ENCODE results near the gene AXIN2.

Gene AXIN2, protein sequence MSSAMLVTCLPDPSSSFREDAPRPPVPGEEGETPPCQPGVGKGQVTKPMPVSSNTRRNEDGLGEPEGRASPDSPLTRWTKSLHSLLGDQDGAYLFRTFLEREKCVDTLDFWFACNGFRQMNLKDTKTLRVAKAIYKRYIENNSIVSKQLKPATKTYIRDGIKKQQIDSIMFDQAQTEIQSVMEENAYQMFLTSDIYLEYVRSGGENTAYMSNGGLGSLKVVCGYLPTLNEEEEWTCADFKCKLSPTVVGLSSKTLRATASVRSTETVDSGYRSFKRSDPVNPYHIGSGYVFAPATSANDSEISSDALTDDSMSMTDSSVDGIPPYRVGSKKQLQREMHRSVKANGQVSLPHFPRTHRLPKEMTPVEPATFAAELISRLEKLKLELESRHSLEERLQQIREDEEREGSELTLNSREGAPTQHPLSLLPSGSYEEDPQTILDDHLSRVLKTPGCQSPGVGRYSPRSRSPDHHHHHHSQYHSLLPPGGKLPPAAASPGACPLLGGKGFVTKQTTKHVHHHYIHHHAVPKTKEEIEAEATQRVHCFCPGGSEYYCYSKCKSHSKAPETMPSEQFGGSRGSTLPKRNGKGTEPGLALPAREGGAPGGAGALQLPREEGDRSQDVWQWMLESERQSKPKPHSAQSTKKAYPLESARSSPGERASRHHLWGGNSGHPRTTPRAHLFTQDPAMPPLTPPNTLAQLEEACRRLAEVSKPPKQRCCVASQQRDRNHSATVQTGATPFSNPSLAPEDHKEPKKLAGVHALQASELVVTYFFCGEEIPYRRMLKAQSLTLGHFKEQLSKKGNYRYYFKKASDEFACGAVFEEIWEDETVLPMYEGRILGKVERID

DNA sequence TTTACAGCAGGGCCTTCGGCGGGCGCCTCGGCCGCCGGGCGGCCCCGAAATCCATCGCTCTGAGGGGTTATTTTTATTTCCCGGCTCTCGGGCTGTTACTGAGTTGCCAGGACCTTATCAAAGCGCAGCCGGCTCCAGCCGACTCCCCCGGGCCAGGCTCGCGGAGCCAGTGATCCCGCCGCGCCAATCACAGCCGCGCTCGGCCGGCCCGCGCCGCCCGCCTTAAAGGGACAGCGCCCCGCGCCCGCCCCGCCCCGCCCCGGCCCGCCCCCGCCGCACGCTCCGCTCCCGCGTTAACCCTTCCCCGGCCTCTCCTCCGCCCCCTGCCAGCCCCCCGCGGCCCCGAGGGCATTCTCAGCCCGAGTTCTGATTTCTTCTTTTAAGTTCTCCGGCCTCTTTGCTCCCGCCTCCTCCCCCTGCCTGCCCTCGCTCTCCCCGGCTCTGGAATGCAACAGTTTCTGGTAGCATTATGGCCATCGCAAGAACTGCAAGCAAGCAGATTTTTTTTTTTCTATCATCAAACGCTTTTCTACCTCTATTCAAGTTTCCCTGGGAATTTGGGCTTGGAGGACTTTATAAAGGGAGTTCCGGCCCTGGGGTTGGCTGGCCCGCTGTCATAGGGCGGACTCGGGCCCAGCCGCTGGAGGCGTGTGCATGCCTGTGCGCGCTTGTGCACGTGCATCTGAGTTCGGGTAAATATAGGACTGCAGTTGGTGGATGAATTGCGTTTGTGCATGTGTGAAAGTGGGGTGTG lies at the start of gene AXIN2:
Gene AXIN2, minus strand, starts transcription at position 197 of the 754 bp plus-strand sequence. CDS start 3,028 bp downstream, outside the sequence.
- peak; percentile 65 to 74 for DNase-seq

DNA sequence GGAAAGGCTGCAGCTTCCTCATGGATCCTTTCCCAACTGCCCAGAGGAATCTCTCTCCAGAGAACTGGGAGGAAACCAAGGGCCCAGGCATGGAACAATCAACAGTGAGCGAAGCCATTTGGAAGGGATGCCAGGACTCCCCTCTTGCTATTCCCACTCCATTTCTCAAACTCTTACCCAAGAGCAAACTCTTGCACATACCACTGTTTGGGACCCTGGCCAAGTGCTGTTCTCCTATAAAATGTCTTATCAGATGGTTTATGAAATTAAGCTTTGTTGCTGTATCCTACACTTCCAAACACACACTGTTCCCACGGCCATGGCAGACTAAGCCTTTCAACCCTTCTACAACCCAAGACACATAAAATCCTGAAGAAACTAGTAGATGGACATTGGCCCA lies 48.3 kb upstream of the AXIN2 start:
- DNase-seq = no peak

DNA sequence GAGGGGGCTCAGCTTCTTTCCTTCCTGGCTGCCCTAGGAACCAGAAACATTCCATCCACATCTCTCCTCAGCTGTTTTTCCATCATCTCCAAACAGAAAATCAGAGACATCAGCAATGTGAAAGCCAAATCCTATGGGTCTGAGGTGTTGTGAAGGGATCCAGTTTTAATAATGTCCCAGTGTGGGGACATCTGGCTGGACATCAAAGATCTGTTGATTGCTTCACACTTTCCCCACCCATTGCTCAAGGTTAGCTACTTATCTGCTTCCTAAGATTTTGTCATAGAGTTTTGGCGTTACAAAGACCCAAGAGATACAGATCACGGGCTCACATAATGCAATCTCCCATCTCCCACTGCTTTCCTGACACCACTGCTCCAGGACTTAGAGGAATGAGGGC lies 47.8 kb upstream of the AXIN2 start:
- no peak for DNase-seq

DNA sequence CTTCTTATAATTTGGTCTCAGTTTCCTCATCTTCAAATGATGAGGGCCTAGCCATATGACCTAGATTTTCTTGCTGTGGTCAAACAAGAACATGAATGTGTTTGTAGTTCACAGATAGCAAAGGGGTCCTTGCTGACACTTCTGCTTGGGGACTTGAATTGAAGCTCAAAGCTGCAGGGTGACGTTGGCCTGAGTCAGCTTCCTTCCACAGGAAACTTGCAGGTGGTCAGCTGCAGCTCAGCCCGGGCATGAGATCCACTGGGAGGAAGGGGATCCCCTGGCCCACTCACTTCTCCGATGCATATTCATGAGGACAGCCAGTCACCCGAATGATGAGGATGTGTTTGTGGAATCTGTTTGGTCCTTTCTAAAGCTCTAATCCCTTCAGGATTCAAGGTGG lies 42.6 kb upstream of the AXIN2 start:
- DNase-seq = no peak

DNA sequence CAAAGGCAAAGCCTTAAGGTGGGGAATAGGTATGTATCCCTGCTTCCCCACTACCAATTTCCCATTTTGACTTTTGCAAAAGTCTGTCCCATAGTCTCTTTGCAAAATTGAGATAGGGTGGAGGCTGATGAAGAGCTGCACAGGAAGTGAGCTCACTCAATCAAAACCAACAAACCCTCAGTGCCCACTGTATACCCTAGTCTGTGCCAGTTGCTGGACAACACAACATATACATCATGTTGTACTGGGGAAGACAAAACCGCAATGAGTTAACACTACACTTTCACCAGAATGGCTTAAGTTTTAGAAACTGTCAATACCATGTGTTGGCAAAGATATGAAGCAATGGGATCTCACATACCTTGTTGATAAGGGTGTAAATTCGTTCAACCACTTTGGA lies 40.4 kb upstream of the AXIN2 start:
- no peak for DNase-seq

DNA sequence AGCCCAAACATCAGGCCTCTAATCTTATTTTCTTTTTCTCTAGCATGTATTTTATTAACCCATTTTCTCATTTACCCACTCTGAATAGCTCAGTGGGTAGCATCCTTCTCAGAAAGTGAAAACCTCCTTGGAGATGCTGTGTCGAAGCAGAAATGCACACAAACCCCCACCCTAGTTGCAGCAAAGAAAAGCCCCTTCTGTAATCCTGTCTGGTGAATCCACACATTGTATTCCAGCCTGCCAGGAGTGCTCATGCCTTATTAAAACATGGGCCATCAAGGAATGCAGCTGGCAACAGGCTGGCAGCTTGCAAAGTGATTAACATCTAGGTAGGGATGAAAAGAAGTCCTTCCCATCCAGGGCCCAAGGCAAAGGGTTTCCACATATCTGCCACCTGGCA lies 39.7 kb upstream of the AXIN2 start:
- no peak for DNase-seq

DNA sequence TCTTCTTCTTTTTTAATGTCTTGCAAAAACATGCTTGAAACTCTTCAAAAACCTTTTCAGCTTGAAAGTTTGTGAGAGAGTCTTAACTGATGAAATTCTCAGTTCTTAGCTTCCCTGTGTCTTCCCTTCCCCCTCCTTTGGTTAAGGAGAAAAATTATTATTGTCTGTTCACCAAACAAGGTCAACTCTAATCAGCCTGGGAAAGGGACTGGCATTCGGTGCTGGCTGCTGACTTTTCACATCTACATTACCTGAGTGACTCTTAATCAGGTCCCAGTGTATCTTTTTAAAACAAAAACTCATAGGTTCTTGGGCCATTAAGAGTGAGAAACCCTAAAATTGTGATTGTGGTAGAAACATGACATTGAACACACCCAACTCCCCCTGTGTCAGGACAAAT lies 39.1 kb upstream of the AXIN2 start:
- DNase-seq = no peak

DNA sequence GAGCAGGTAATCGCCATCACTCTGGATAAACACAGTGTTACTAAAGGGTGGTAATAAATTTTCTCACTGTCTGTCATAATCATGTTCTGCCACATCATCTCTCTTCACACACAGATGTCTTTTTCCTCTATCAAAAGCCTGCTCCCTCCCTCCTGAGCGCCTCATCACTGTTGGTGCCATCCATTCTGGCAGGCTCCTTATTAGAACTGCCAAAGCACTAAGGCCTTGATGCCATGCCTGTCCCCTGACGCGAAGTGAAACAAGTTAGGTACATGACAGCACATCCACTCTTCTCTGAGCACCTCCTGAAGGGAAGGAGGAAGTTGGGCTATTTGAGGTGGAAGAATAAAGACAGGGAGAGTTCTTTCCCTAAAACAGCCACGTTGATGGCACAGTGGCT lies 38.2 kb upstream of the AXIN2 start:
- DNase-seq = no peak

DNA sequence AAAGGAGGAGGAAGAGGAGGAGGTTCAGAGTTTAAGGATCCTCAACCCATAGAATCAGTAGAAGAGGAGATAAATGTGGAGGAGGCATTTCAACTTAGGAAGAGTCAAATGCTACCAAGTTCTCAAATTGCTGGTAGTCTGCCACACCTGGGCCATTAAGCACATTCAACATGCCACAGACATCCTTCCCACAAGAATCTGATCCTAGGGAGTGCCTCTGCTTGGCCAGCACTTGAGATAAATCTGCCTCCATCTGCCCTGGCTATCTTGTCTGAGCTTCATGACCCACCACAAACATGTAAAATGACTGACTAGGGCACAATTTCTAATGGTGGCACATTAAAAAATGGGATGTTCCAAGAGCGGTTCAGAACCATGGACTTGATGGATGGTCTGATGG lies 37.3 kb upstream of the AXIN2 start:
- DNase-seq = no peak

DNA sequence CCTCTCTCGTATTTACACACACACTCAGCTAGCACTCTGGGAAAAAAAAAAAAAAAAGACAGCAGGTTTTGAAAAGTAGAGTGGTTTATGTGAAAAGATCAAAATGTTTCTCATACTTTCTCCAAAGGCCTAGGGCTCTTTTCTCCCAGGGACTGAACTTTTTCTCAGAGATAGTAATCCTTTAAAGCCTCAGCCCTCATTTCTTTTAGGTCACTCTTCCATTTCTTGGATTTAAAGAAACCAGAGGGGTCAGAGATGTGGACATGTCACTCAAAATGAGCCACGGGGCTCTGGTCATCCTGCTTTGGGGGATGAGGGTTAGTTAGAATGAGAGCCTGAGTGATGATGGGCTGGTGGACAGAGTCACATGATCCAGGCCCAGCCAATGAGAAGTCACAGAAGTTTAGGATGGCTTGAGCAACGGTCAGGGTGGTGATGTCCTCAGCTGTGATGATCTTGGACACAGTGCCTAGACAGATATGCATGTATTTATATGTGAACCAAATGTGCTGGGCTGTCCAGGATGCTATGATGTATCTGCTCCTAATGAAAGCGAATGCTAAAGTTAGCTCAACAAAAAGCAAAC lies 33.7 kb upstream of the AXIN2 start:
- DNase-seq = no peak

DNA sequence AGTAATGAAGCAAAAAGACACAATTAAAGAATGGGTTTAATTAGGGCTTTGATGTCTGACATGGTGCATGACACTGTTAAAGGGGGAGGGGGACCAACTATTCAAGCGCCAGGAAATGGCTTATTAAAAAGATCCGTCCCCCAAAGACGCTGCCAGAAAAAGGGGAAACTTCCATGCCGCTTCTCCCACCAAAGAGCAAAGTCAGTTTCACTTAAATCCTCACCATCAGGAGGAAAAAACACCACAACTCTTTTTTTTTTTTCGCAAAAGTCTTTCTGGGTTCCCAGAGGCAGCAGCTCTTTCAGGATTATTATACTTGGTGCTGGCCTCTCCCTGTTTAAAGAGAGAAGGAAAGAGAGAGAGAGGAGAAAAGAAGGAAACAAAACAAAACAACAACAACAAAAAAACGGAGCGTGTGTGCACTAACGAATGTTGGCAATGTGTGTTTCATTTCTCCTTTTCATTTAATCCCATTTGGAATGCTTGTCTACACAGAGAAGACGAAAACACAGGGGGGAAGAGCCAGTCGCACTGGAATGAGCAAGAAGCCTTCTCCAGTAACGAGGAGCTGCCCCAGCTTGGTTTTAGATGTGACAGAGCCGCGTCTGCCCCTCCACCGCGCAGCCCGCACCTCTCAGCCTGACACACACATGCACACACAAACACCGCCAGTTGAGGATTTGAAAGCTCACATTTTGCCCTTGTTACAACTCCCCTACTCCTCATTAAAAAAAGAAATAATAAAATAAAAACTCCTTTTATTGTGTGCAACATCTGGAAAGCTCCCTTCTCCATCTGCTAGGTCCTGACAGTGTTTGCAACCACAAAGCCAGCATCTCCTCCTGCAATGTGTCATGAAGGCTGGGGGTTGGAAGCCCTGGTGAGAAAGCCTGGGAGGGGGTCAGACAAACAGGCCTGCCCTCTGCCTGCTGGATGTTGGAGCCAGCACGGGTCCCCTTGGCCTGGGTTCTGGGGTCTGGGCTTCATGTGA lies 32.7 kb upstream of the AXIN2 start:
- no peak for DNase-seq

DNA sequence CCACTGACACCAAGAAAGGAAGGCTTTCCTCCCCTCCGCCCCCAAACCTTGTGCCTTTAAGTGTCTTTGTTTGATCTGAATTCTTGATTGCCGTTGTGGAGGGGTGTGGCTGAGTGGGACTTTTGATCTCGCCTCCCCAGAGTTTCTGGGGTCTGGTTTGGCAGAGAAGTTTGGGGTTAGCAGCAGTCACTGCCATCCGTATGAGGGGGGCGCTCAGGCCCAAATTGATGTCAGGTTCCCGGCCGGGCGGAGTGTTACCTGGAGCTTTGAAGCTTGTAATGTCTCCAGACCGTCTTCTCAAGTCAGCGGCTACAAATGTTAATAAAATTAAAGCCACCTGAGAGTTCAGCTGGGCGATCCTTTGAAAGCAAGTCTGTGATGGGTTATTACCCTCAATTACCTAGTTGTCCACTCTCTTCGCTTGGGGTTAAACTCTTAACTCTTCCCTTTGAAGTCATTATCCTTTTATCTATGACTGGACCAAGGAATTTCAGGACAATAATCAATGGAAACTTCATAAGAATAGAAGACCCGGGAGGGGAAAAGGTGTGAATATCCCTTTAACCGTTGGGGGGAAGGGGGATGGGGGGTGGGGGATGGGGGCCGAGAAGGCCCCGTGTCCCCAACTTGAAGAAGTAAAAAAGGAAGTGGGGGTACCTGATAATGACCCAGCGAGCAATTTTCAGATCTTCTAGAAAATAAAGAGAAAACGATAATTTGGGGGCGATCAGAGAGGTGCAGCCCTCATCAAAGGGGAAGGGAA lies 31.8 kb upstream of the AXIN2 start:
- DNase-seq = no peak

DNA sequence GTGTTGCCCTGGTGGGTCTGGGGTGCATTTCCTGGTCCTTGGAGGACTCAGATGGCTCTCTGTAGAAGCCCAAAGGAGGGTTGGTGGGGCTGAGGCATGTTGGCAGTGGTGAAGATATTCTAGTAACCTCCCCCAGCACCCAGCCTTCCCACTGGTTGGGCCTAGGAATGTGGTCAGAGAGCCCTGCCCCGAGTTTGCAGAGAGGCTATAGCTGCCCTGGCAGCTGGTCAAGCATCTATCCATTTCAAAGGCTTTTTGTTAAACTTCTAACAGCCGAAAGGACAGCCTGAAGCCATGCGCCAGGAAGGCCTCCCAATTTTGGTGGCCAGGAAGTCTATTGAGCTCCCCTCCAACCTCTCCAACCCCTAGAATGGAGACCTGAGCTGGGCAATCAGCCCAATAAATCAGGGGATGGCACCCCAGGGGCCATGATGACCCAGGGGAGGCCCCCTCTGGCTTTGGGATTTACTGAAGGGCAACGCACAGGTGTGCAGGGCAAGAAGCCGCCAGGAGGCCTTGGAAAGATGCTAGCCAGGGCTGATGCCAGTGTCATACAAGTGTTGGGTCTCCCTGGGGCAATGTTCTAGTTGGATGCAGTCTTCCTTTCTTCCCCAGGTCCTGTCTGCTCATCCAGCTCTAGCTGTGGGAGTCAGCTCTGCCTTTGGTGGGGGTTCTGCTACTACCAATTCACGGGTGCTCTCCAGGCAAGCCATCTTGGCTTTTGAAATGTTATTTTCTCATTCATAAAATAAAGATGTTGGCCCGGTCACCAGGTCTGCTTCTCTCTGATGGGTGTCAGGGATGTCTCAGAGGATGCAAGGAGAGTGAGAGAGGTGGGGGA lies 30.9 kb upstream of the AXIN2 start:
- no peak for DNase-seq

DNA sequence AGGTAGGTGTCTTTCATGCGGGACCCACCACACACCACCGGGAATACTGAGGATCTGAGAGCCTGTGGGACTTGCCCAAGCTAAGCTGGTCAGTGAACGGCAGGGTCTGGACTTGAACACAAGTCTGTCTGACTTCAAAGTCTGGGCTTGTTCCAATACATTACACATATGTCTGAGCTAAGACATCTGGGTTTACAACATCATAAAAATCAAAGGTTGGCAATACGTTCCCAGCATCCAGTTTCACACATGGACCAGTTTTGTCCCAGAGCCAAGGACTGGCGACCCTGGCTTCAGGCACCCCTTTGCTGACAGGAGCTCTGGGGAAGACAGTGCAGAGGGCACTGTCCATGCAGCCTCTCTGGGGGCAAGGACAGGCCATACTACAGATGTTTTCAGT lies 27.9 kb upstream of the AXIN2 start:
- DNase-seq = no peak

DNA sequence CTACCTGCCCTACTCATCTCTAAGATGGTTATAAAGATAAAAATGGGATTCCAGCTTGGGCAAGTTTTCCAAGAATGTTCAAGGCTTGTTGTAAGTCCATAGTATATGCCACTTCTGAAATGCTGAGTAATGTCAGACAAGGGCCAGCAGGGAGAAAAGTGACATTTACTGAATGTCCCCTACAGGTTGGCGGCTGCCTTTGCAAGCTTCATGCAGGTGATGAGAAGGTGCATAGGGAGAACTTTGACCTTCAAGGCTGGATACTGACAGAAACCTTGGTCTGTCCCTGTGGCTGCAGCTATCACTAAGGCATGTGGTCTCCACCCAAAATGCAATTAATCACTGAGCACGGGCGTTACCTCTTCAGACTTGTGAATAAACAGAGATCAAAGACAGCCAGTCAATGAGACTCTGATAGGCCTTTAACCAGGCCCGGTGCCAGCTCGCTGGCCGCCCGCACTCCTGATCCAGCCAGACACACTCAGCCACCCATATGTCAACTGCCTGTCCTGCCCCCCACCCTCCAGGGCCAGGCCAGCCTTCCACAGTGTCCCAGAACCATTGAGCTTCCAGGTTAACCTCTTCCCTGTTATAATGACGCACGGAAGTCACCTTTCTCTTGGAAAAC lies 26.8 kb upstream of the AXIN2 start:
- DNase-seq = no peak

DNA sequence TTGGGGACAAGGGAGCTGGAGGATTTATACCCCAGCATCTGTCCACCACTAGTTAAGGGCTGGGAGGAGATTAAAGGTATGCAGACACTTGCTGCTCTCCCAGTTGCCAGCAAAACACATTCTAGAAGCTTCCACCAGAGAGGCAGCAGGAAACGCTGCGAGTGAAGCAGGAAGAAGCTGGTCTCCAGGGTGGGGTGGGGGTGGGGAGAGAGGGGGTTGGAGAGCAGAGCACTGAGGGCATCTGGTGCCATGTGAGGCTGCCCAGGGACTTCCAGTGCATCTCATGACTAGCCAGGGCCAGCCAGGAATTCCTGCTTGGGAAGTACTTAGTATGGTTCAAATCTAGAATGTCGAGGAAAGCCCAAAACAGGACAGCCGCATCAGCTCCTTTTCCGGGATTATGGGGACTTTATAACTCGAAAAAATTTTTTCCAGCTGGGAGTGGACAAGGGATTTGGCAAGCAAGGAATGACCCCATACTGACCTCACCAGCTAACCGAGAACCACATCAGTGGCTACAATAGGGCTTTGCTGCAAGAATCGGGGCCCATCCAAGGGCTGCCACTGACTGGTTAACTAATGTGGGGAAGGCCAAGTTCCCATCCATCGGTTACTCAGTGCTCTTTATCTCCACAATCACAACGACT lies 26.2 kb upstream of the AXIN2 start:
- no peak for DNase-seq

DNA sequence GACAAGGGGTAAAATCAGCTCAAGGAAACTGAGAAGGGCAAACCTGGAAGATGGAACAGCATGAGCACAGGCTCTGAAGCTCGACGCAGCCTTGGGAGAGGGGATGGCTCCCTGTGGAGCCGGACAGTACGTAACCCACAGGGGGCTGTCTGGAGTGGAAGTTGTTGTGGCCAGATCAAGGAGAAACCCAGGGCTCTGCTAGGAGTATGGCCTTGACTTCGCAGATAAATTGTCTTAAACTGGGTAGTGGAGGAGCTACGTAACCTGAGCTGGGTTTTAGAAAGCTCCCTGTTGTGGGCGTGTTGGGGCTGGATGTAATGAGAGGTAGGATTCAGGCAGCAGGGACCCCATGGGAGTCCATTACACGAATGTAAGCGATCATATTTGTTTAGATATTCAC lies 25.5 kb upstream of the AXIN2 start:
- DNase-seq = no peak

DNA sequence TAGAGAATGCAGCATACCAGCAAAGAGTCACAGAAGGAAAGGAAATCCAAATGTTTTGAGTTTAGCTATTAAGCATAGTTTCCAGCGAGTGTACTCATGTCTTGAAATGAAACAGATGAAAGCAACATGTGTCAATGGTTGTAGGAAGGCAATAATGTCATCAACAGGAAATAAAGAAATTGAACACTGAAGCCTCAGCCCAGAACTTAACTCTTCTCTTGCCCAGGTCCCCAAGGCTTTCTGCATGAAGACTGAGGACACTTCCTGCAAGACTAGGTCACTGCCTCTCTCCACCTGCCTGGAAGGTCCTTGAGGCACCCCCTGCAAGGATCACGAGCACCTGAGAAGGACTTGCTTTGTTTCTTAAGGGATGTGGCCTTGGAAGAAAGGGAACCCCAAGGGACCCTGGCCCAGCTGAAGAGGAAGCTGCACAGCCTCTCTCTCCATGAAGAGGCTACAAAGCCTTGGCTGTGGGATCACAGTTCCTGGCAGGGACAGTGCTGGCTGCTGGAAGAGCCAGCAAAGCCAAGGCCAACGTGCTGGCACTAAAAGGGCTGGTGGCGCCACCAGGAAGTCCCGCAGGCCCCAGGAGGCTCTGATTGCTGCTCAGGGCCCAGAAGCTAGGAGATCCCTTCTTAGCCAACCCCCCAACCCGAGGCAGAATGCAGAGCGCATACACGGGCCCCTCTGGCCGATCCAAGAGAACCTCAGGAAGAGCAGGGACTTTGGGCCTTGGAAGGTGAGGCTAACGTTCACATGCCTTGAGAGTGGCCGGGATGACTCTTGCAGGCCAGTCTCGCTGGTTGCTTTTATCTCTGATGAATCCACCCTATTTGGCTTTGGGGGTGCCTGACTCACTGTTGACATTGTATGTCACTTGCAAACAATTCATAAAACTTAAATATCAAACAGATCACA lies 23.4 kb upstream of the AXIN2 start:
- DNase-seq = no peak

Data from SW 1271 (cell line).